HEK293 (cell line): ENCODE data around the gene GET3.
A peak's percentile ranks its signal among the peaks of the same experiment; 100 is the strongest.

ENCODE experiments used
- CTCF ChIA-PET: fragments of 350-600 bp; formaldehyde crosslinking; extraction: SDS; loops from one replicate; lab custom pipeline; 2021; ENCODE audit warnings: antibody characterized with exemption; lab: Yijun Ruan, JAX
- POLR2A ChIA-PET: fragments of 300-600 bp; formaldehyde crosslinking; extraction: SDS; loops from one replicate; lab custom pipeline; 2020; ENCODE audit warnings: antibody characterized with exemption, inconsistent platforms; lab: Yijun Ruan, JAX
- H3K27ac ChIP-seq: fragments of 200-500 bp; sonication (Bioruptor generic); 2 replicates; pipeline ENCODE4 v1.5.1; 2014; ENCODE audit warnings: low read depth, low read length, control low read depth, inconsistent platforms; ENCODE audit errors: extremely low read depth
- H3K36me3 ChIP-seq, 2 experiments: fragments of 200-500 bp in 1 of 2; sonication (Bioruptor generic) in 1 of 2; 1 replicate in 1 of 2; 2 replicates in 1 of 2; pipeline ENCODE4 v1.5.1; 2014 to 2017; ENCODE audit warnings: inconsistent platforms in 2 of 2, low read length in 2 of 2; ENCODE audit not compliant: control insufficient read depth in 2 of 2, insufficient read depth in 1 of 2
- H3K4me1 ChIP-seq: fragments of 200-500 bp; sonication (Bioruptor generic); 2 replicates; pipeline ENCODE4 v1.5.1; 2014; ENCODE audit warnings: mild to moderate bottlenecking, low read length, inconsistent platforms; ENCODE audit not compliant: control insufficient read depth, insufficient read depth
- H3K4me3 ChIP-seq: 2 replicates; pipeline ENCODE4 v1.5.1; 2011; ENCODE audit warnings: low read depth, mild to moderate bottlenecking, control low read depth, low read length, moderate library complexity
- H3K9me3 ChIP-seq: fragments of 200-500 bp; sonication (Bioruptor generic); 2 replicates; pipeline ENCODE4 v1.5.1; 2014; ENCODE audit warnings: low read depth, low read length, inconsistent platforms; ENCODE audit not compliant: control insufficient read depth, insufficient read depth
- EGR2 ChIP-seq: fragments of 450-650 bp; formaldehyde crosslinking; IDR thresholded peaks from 2 replicates; pipeline ENCODE4 v1.5.1; 2016; ENCODE audit warnings: low read depth, missing biosample characterization, missing genetic modification characterization
- MYNN ChIP-seq: fragments of 450-650 bp; formaldehyde crosslinking; IDR thresholded peaks from 2 replicates; pipeline ENCODE4 v1.5.1; 2016; ENCODE audit warnings: missing biosample characterization, missing genetic modification characterization, borderline replicate concordance
- ZBTB1 ChIP-seq: fragments of 450-650 bp; formaldehyde crosslinking; IDR thresholded peaks from 2 replicates; pipeline ENCODE4 v1.5.1; 2016; ENCODE audit warnings: missing biosample characterization, missing genetic modification characterization
- ZBTB8A ChIP-seq: fragments of 450-650 bp; formaldehyde crosslinking; IDR thresholded peaks from 2 replicates; pipeline ENCODE4 v1.5.1; 2016; ENCODE audit warnings: missing biosample characterization, missing genetic modification characterization
- ZNF132 ChIP-seq: fragments of 450-650 bp; formaldehyde crosslinking; IDR thresholded peaks from 2 replicates; pipeline ENCODE4 v1.5.1; 2017; ENCODE audit warnings: missing biosample characterization, missing genetic modification characterization, borderline replicate concordance
- ZNF184 ChIP-seq: fragments of 450-650 bp; IDR thresholded peaks from 2 replicates; pipeline ENCODE4 v1.5.1; 2018; ENCODE audit warnings: missing biosample characterization, mild to moderate bottlenecking, missing genetic modification characterization
- ZNF24 ChIP-seq: fragments of 450-650 bp; formaldehyde crosslinking; IDR thresholded peaks from 2 replicates; pipeline ENCODE4 v1.5.1; 2016; ENCODE audit warnings: missing biosample characterization, missing genetic modification characterization
- ZNF248 ChIP-seq: fragments of 450-650 bp; formaldehyde crosslinking; IDR thresholded peaks from 2 replicates; pipeline ENCODE4 v1.5.1; 2017; ENCODE audit warnings: missing biosample characterization, missing genetic modification characterization
- ZNF473 ChIP-seq: fragments of 450-650 bp; formaldehyde crosslinking; IDR thresholded peaks from 2 replicates; pipeline ENCODE4 v1.5.1; 2017; ENCODE audit warnings: missing biosample characterization, missing genetic modification characterization
- ZNF518A ChIP-seq: fragments of 450-650 bp; formaldehyde crosslinking; conservative IDR thresholded peaks from 2 replicates; pipeline ENCODE4 v1.5.1; 2016; ENCODE audit warnings: low read depth, missing biosample characterization, missing genetic modification characterization
- ZNF521 ChIP-seq: fragments of 450-650 bp; formaldehyde crosslinking; IDR thresholded peaks from 2 replicates; pipeline ENCODE4 v1.5.1; 2017; ENCODE audit warnings: missing biosample characterization, mild to moderate bottlenecking, missing genetic modification characterization
- ZNF701 ChIP-seq: fragments of 450-650 bp; formaldehyde crosslinking; IDR thresholded peaks from 2 replicates; pipeline ENCODE4 v1.5.1; 2016; ENCODE audit warnings: missing biosample characterization, missing genetic modification characterization
- ZNF704 ChIP-seq: fragments of 450-650 bp; formaldehyde crosslinking; IDR thresholded peaks from 2 replicates; pipeline ENCODE4 v1.5.1; 2016; ENCODE audit warnings: missing biosample characterization, missing genetic modification characterization
- ZNF830 ChIP-seq: fragments of 450-650 bp; IDR thresholded peaks from 2 replicates; pipeline ENCODE4 v1.5.0; 2018; ENCODE audit warnings: missing biosample characterization, missing genetic modification characterization, low read depth, mild to moderate bottlenecking, moderate library complexity
- ZSCAN23 ChIP-seq: fragments of 450-650 bp; formaldehyde crosslinking; IDR thresholded peaks from 2 replicates; pipeline ENCODE4 v1.5.1; 2016; ENCODE audit warnings: missing biosample characterization, missing genetic modification characterization
- TF ChIP-seq, protein P1 (sequence below): fragments of 450-650 bp; formaldehyde crosslinking; IDR thresholded peaks from 2 replicates; pipeline ENCODE4 v1.5.1; 2016; ENCODE audit warnings: missing biosample characterization, missing genetic modification characterization
- TF ChIP-seq, protein P2 (sequence below): fragments of 450-650 bp; formaldehyde crosslinking; IDR thresholded peaks from 2 replicates; pipeline ENCODE4 v1.5.1; 2017; ENCODE audit warnings: missing biosample characterization, missing genetic modification characterization
- TF ChIP-seq, protein P3 (sequence below): fragments of 450-650 bp; formaldehyde crosslinking; IDR thresholded peaks from 2 replicates; pipeline ENCODE4 v1.5.1; 2017; ENCODE audit warnings: missing biosample characterization, missing genetic modification characterization
- TF ChIP-seq, protein P4 (sequence below): IDR thresholded peaks from 2 replicates; pipeline ENCODE4 v1.6.1; 2011; ENCODE audit warnings: mild to moderate bottlenecking, low read depth, low read length, borderline replicate concordance

GET3 gene

GRCh38 chr19:12695997-12696365 is 41.3 kb upstream of the GET3 start:
- Histone ChIP-seq H3K4me3 (peak overlapping the region; percentile 84), H3K36me3 (peaks cover 12 to 46% of the 10 kb centered on the region in 2 experiments), H3K4me1 (no peaks in the 10 kb centered on the region), H3K27ac (no peak overlapping the region; the same call in 1 of the 2 replicates), H3K9me3 (no peaks in the 10 kb centered on the region)
- TF ChIP-seq ZSCAN23 (tag by site-specific recombination) (no peak), EGR2 (tag by site-specific recombination) (no peak), ZNF830 (tag by site-specific recombination) (no peak), ZNF132 (no peak), ZNF473 (tag by site-specific recombination) (no peak), ZNF521 (tag by site-specific recombination) (no peak)
- CTCF ChIA-PET: interaction anchor here (0.6 to 1.9 kb wide), 4 partner anchors 61 to 110 kb away, joined by 3 to 4 read pairs (median 4); partner anchors contain the start of gene RNASEH2A
- POLR2A ChIA-PET: interaction anchor here (0.7 to 2.7 kb wide), 10 partner anchors 10 to 195 kb away, joined by 3 to 19 read pairs (median 4); partner anchors contain the start of genes DHPS, GCDH, GET3 and MAN2B1

- peak within 1 kb of the TSS; percentile 79 for H3K27ac ChIP-seq
- peaks cover 16 to 48% of the 10 kb centered on the region in 2 experiments for H3K36me3 ChIP-seq
- H3K4me1 ChIP-seq: no peaks in the 10 kb centered on the region
- no peaks in the 10 kb centered on the region for H3K9me3 ChIP-seq
- H3K4me3 ChIP-seq: peak within 1 kb of the TSS; percentile 84
- ChIA-PET POLR2A (interaction anchor here (0.7 to 2.7 kb wide), 12 partner anchors 10 to 194 kb away, joined by 3 to 19 read pairs (median 4); partner anchors contain the start of genes DHPS, GCDH, GET3 and MAN2B1), CTCF (interaction anchor here (0.5 to 1.9 kb wide), 6 partner anchors 11 to 99 kb away, joined by 3 to 4 read pairs (median 4); no protein-coding TSS in a partner anchor)
- TF ChIP-seq ZNF701 (tag by site-specific recombination) (no peak), ZBTB1 (tag by site-specific recombination) (no peak), ZNF248 (no peak), ZBTB8A (peak; percentile 80), MYNN (tag by site-specific recombination) (no peak), ZNF518A (tag by site-specific recombination) (peak; percentile 63; the same call in 1 of the 2 replicates), EGR2 (tag by site-specific recombination) (no peak), ZNF704 (tag by site-specific recombination) (0 out of 2 replicates have a peak, but pooled peaks have one; percentile 27), ZNF24 (tag by site-specific recombination) (peak; percentile 61; the same call in 1 of the 2 replicates), ZNF184 (tag by site-specific recombination) (no peak)
- TF ChIP-seq, protein P1, sequence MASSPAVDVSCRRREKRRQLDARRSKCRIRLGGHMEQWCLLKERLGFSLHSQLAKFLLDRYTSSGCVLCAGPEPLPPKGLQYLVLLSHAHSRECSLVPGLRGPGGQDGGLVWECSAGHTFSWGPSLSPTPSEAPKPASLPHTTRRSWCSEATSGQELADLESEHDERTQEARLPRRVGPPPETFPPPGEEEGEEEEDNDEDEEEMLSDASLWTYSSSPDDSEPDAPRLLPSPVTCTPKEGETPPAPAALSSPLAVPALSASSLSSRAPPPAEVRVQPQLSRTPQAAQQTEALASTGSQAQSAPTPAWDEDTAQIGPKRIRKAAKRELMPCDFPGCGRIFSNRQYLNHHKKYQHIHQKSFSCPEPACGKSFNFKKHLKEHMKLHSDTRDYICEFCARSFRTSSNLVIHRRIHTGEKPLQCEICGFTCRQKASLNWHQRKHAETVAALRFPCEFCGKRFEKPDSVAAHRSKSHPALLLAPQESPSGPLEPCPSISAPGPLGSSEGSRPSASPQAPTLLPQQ (tag by site-specific recombination): peak; percentile 71
- TF ChIP-seq, protein P2, sequence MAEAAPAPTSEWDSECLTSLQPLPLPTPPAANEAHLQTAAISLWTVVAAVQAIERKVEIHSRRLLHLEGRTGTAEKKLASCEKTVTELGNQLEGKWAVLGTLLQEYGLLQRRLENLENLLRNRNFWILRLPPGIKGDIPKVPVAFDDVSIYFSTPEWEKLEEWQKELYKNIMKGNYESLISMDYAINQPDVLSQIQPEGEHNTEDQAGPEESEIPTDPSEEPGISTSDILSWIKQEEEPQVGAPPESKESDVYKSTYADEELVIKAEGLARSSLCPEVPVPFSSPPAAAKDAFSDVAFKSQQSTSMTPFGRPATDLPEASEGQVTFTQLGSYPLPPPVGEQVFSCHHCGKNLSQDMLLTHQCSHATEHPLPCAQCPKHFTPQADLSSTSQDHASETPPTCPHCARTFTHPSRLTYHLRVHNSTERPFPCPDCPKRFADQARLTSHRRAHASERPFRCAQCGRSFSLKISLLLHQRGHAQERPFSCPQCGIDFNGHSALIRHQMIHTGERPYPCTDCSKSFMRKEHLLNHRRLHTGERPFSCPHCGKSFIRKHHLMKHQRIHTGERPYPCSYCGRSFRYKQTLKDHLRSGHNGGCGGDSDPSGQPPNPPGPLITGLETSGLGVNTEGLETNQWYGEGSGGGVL (tag by site-specific recombination): no peak
- TF ChIP-seq, protein P3, sequence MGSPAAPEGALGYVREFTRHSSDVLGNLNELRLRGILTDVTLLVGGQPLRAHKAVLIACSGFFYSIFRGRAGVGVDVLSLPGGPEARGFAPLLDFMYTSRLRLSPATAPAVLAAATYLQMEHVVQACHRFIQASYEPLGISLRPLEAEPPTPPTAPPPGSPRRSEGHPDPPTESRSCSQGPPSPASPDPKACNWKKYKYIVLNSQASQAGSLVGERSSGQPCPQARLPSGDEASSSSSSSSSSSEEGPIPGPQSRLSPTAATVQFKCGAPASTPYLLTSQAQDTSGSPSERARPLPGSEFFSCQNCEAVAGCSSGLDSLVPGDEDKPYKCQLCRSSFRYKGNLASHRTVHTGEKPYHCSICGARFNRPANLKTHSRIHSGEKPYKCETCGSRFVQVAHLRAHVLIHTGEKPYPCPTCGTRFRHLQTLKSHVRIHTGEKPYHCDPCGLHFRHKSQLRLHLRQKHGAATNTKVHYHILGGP (tag by site-specific recombination): 0 out of 2 replicates have a peak, but pooled peaks have one; percentile 49
- TF ChIP-seq, protein P4, sequence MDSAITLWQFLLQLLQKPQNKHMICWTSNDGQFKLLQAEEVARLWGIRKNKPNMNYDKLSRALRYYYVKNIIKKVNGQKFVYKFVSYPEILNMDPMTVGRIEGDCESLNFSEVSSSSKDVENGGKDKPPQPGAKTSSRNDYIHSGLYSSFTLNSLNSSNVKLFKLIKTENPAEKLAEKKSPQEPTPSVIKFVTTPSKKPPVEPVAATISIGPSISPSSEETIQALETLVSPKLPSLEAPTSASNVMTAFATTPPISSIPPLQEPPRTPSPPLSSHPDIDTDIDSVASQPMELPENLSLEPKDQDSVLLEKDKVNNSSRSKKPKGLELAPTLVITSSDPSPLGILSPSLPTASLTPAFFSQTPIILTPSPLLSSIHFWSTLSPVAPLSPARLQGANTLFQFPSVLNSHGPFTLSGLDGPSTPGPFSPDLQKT: peak; percentile 57; the same call in 1 of the 2 replicates
These were observed 40.6 kb upstream of the GET3 start, which contains the start of gene FBXW9 for GRCh38 chr19:12696366-12697335. Gene FBXW9, minus strand, starts transcription at chr19:12696631. Its CDS starts 50 bp downstream, at chr19:12696581.
